ENCODE measurements around the gene FRRS1L.

FRRS1L gene

DNA sequence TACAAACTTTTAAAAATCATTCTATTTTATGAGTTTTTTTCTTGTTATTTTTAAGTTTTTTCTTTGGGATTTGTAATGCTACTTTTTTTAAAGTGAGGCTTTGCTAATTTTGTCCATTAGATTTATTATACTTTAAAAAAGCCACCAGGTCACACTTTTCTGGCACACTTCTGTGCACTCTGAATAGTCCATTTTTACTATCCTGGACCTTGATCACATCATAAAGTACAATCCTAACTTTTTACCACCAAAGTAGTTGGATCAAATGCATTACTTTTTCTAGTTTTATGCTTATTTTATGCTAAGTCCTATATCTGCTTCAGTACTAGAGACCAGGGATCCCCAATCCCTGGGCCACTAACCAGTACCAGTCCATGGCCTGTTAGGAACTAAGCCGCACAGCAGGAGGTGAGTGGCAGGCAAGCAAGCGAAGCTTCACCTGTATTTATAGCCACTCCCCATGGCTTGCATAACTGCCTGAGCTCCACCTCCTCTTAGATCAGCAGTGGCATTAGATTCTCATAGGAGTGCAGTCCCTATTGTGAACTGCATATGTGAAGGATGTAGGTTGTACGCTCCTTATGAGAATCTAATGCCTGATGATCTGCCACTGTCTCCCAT is 16.0 kb downstream of the FRRS1L start:
- DNase-seq (ENCODE audit: low read depth) = no peak
- TF ChIP-seq, protein P1, sequence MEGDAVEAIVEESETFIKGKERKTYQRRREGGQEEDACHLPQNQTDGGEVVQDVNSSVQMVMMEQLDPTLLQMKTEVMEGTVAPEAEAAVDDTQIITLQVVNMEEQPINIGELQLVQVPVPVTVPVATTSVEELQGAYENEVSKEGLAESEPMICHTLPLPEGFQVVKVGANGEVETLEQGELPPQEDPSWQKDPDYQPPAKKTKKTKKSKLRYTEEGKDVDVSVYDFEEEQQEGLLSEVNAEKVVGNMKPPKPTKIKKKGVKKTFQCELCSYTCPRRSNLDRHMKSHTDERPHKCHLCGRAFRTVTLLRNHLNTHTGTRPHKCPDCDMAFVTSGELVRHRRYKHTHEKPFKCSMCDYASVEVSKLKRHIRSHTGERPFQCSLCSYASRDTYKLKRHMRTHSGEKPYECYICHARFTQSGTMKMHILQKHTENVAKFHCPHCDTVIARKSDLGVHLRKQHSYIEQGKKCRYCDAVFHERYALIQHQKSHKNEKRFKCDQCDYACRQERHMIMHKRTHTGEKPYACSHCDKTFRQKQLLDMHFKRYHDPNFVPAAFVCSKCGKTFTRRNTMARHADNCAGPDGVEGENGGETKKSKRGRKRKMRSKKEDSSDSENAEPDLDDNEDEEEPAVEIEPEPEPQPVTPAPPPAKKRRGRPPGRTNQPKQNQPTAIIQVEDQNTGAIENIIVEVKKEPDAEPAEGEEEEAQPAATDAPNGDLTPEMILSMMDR (conservative IDR thresholded peaks at IDR 0.05; ENCODE audit: low read depth, low read length) = no peak
- no peak overlapping the region for H3K4me3 ChIP-seq (ENCODE audit: low read depth, low read length)

DNA sequence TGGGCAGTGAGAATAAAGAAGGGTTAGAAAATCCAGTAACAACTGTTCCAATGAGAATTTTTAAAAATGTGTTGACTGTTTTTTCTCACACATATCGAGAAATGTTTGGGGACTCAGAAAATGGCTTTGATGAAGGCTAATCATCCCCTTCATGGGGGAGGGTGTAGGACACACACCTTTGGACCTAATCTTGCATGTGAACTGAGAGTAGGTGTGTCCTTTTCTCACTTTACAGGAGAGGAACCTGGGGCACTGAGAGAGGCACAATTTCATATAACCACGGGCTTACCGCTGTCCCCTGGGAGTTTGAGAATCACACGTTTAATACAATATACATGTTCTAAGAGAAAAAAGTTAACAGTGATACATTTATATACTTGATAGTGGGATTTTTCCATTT is 17.3 kb downstream of the FRRS1L start:
- no peak for DNase-seq (ENCODE audit: low read depth)
- TF ChIP-seq, protein P1 (conservative IDR thresholded peaks at IDR 0.05; ENCODE audit: low read depth, low read length) = no peak
- H3K4me3 ChIP-seq (ENCODE audit: low read depth, low read length) = no peak overlapping the region

DNA sequence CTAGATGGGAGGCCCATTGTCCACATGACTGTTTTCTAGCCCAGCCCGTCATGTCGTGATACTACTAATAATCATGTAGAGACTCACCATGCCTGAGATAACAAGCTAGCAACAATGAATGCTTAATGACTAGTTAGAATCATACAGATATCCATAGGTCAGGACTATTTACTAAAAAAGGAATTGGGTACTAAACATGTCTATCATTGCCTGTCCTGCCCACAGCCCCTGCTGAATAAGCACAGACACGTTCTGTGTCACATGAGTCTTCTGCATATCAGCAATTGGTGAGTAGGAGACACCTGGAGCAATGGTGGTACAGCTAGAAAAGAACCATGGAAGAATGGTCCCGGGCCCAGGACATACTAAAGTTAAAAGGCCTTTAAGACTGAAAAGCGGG is 18.0 kb downstream of the FRRS1L start:
- DNase-seq (ENCODE audit: low read depth) = no peak
- H3K4me3 ChIP-seq (ENCODE audit: low read depth, low read length) = no peak overlapping the region
- TF ChIP-seq, protein P1 (conservative IDR thresholded peaks at IDR 0.05; ENCODE audit: low read depth, low read length) = no peak

DNA sequence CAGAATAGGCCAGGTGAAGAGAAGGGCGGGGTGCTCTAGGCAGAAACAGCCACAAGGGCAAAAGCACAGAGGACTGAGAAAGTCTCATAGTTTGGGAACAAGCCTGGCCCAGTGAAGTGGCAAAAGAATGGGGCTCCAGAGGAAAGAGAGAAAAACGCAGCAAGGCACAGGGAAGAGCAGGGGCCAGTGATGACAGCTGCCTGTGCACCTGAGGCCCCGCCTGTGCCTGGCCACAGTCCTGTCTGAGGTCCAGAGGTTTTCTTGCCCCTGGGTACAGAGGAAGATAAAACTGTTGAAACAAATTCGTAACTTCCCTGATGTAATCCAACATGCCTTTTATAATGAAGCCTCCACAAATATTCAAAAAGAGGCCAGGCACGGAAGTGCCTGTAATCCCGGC is 22.0 kb downstream of the FRRS1L start:
- no peak overlapping the region for H3K4me3 ChIP-seq (ENCODE audit: low read depth, low read length)
- DNase-seq (ENCODE audit: low read depth) = no peak
- TF ChIP-seq, protein P1 (conservative IDR thresholded peaks at IDR 0.05; ENCODE audit: low read depth, low read length) = no peak

DNA sequence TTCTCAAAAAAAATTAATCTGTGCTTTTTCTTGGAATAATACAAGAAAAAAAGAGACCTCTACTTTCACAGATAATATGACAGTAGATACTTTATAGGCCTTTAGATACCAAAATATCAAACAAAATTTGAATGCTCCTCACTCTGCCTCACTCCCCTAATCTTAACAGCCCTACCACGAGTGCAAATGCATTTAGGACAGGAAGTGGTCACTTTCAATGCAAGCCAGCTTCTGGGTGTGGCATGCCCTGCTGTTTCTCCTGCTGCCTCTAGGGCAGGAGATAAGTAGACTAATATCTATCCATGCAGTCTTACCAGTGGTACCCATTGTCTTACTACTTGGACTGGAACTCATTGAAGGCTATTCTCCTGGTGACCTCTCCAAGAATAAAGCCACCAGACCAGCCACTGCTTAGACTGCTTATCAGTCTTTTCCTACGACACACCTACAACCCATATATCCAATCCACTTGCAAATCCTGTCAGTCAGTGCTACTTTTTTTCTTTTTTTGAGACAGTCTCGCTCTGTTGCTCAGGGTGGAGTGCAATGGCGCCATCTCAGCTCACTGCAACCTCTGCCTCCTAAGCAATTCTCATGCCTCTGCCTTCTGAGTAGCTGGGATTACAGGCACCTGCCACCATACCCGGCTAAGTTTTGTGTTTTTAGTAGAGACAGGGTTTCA is 23.0 kb downstream of the FRRS1L start:
- TF ChIP-seq, protein P1 (conservative IDR thresholded peaks at IDR 0.05; ENCODE audit: low read depth, low read length) = peak; percentile 51
- DNase-seq (ENCODE audit: low read depth) = peak; percentile 47

DNA sequence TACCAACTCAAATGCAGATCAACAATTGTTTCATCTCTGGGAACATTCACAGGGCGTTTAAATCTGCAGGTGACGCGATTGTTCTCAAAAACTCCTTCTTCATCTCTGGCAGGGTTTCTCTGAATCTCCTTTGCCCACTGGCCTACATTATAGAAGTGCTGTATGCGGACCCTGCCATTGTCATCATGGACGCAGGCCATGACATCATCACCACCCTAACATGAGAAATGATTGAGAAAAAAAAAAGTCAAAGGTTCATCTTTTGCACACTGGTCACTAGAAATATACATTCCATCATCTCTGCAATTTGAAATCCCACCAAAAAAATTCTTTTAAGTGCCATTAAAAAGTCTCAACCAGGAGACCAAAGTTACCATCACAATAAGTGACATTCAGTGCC is 25.7 kb downstream of the FRRS1L start:
- no peak for DNase-seq (ENCODE audit: low read depth)
- H3K4me3 ChIP-seq (ENCODE audit: low read depth, low read length) = no peak overlapping the region
- TF ChIP-seq, protein P1 (conservative IDR thresholded peaks at IDR 0.05; ENCODE audit: low read depth, low read length) = no peak

More for the DNA sequence above, 23.0 kb downstream of the FRRS1L start:
- no peak overlapping the region for H3K4me3 ChIP-seq (ENCODE audit: low read depth, low read length)

DNA sequence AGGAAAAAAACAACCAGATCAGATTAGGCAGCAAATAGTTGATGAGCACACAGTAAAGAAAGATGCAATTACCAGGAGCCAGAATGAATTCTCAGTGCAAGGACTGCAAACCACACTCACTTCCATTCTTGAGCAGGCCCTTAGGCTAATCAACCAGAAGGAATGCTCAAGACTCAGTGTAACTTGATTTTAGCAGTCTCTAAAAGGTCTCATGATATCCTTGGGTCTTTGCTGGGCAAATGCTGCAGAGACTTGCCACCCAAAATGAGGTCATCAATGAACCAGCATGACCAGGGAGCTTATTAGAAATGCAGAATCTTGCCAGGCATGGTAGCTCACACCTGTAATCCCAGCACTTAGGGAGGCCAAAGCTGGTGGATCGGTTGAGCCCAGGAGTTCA is 27.2 kb downstream of the FRRS1L start:
- TF ChIP-seq, protein P1 (conservative IDR thresholded peaks at IDR 0.05; ENCODE audit: low read depth, low read length) = no peak
- no peak overlapping the region for H3K4me3 ChIP-seq (ENCODE audit: low read depth, low read length)
- no peak for DNase-seq (ENCODE audit: low read depth)

All from choroid plexus epithelial cell (primary cell).